ENCODE results near the gene NAPSA.
"Not testable (repeated sequence)": the region's sequence is repeated elsewhere in the genome, so short reads cannot be mapped to it uniquely, and the experiment has no call there.

NAPSA gene

DNA sequence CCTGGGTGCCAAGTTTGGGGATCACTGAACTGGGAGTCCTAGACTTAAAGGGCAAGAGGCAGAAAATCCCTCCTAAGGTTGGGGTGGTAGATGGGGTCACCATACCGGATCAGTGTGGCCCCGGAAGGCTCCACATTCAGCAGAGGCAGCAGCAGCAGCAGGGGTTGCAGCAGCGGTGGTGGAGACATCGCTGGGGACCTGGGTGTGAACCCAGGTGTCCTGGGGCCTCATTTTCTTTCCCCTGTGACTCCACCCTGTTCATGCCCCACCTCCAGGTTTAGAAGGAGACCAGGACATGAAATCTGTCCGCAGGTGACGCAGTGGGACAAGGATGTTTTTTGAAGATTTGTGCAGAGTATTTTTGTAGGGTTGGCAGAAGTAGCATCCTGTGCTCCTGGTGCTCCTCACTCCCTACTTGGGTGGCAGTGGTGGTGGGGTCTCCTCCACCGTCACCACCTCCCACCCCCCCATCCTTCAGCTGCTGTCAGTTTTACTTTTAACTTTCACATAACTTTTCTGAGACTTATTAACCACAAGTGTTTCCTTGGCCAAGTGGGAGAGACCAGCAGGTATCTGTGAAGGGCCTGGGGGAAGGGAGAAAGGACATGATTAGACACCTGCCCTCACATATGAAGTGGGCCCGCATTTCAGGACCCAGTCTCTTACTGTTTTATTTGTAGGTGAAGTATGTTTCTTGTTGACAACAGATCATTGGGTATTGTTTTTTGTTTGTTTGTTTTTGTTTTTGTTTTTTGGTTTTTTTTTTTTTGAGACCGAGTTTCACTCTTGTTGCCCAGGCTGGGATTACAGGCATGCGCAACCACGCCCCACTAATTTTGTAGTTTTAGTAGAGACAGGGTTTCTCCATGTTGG is at the start of gene NAPSA:
Gene NAPSA, minus strand, starts transcription at position 206 of the 873 bp plus-strand sequence. Its CDS starts 18 bp downstream, at position 188.
- DNase-seq, result no peak

DNA sequence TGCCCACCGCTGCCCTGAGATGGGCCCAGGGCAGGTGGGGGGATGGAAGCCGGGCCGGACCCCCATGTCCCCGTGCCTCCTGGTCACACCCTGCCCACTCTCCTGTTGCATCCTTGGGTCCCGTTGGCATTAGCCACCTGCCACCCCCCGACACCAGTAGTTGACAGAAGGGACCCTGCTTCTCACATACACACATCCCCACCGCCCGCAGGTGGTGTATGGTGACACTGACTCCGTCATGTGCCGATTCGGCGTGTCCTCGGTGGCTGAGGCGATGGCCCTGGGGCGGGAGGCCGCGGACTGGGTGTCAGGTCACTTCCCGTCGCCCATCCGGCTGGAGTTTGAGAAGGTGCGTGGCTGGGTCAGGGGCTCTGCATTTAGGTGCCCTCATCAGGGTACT is 48.1 kb upstream of the NAPSA start:
- no peak for DNase-seq

DNA sequence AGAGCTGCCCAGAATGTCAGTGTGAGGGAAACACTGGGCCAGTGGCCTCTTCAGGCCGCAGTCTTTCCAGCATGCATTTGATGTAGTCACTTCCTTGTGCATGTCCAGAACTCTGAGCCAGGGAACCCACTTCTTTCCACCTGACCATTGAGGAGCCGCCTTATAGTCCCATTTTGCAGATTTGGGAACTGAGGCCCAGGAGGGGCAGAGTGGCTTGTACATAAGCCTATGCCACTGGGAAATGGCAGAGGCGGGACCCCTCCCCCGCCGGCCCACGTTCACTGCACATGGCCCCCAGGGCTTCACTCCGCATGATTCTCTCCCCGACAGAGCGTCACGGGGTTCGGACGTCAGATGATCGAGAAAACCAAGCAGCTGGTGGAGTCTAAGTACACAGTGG is 47.7 kb upstream of the NAPSA start:
- no peak for DNase-seq

DNA sequence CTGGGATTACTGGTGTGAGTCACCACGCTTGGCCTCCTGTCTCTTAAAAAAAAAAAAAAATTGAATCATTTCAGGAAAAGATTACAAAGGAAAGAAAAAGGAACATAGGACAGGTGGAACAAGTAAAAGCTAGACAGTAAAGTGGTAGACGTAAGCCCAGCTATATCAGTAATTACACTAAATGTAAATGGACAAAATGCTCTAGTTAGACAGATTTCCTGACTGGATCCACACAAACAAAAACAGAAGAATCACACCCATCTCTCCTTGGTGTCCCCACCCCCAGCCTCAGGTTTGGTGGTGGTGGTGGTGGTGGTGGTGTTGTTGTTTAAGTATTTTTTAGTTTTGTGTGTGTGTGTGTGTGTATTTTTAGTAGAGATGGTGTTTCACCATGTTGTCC is 47.0 kb upstream of the NAPSA start:
- DNase-seq, result no peak

DNA sequence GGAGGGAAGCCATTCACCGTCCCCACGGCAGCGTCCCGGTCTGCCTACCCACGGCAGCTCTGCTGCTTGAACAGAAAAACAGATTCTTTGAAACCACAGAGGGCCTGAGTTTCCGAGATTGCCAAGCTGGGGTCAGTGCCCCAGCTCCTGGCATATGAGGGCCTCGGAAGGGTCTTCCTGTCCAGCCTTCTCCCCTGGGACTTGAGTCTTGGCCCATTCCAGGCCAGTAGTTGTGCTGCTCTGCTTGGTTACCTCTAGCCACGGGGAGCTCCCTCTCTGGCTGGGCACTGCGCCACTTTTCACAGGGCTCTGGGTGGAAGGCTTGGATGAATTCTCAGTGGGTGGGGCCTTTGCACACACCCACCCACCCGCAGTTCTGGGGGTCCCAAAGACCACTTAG is 44.7 kb upstream of the NAPSA start:
- no peak for DNase-seq

DNA sequence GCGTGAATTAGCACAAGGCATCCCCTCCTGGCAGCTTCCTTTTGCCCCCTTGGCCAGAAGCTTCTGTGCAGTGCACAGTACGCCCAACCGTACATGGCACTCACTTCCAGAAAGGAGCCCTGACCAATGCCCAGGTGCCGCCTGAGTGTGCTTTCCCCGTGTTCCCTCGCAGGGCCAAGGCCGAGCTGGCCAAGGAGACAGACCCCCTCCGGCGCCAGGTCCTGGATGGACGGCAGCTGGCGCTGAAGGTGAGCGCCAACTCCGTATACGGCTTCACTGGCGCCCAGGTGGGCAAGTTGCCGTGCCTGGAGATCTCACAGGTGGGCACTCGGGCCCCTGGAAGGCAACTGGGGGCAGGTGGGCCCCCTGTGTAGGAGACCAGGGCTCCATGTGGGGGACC is 43.9 kb upstream of the NAPSA start:
- DNase-seq, result no peak

DNA sequence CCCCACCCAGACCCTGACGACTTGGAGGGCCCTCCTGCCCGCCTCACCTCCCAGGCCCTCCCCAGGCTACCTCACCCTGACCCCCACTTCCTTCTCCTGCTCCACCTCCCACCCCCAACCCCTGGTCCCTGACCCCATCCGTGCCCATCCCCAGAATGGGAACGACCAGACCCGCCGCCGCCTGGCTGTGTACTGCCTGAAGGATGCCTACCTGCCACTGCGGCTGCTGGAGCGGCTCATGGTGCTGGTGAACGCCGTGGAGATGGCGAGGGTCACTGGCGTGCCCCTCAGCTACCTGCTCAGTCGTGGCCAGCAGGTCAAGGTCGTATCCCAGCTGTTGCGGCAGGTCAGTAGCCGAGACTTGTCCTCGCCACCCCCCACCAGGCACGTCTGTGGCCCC is 41.4 kb upstream of the NAPSA start:
- no peak for DNase-seq

DNA sequence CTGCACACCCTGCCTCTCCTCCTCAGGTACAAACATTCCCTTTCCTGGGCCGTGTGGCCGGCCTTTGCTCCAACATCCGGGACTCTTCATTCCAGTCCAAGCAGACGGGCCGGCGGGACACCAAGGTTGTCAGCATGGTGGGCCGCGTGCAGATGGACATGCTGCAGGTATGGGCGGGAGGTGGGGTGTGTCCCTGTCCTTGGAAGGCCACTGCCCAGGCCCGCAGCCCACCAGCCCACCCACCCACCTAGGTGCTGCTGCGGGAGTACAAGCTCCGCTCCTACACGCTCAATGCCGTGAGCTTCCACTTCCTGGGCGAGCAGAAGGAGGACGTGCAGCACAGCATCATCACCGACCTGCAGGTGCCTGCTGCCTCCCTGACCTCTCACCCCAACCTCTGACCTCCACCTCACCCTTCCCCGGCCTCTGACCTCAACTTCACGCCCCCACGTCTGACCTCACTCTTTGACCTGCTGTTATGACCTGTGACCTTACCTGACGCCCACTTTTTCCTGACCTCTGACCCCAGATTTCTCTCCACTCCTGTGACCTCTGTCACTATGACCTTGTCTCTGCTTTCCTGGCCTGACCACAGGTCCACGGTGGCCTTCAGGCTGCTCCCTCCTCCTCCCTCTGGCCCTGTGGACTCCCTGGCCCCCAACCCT is 40.8 kb upstream of the NAPSA start:
- no peak for DNase-seq

DNA sequence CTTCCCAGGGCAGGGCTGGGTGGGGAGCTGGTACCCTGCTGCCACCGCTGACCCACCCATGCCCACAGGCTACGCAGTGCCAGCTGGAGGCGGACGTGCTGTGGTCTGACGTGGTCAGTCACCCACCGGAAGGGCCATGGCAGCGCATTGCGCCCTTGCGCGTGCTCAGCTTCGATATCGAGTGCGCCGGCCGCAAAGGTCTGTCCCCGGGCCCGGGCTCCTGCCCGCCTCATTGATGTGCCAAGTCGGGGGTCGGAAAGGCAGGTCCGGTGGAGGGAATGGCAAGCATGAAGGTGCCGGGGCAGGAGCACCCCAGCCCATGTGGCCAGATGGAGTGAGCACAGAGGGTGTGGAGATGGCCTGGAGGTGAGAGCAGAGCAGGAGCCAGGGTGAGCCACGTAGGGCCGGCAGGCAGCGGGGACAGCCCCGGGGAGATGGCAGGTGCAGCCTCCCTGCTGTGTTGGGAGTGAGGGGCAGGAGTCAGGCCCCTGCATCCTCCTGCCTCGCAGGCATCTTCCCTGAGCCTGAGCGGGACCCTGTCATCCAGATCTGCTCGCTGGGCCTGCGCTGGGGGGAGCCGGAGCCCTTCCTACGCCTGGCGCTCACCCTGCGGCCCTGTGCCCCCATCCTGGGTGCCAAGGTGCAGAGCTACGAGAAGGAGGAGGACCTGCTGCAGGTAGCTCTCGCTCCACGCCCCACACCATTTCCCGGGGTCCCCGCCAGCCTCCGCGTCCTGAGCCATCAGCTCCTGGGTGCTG is 37.3 kb upstream of the NAPSA start:
- no peak for DNase-seq

DNA sequence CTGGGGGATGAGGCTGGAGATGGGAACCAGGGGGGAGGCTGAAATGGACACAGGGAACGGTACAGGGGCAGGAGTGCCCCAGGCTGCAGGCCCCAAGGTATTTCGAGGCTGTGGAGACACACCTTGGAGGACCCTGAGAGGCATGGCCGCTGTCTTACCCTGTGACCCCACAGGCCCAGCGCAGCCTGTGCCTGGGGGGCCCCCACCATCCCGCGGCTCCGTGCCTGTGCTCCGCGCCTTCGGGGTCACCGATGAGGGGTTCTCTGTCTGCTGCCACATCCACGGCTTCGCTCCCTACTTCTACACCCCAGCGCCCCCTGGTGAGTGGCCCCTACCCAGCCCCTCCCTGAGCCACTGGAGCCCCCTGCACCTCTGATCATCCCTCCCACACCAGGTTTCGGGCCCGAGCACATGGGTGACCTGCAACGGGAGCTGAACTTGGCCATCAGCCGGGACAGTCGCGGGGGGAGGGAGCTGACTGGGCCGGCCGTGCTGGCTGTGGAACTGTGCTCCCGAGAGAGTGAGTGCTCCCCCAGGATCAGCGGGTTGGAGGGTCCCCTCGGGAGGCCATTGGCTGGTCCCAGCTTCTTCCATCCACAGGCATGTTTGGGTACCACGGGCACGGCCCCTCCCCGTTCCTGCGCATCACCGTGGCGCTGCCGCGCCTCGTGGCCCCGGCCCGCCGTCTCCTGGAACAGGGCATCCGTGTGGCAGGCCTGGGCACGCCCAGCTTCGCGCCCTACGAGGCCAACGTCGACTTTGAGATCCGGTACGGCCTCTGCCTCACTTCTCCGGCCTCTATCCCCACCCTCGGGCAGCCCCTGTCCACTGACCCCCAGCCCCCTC is 36.4 kb upstream of the NAPSA start:
- no peak for DNase-seq

DNA sequence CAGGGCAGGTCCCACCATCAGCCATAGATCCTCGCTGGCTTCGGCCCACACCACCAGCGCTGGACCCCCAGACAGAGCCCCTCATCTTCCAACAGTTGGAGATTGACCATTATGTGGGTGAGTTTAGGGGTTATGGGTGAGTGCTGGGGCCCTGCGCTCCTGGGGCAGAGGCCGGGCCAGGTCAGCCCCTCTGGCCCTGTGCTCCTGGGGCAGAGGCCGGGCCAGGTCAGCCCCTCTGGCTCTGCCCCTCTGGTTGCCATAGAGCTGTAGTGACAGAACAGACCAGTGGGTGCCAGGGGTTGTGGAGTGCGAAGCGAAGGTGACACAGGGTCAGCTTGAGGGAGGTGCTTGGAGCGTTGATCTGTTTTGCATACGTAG is 33.9 kb upstream of the NAPSA start:
- no peak for DNase-seq

DNA sequence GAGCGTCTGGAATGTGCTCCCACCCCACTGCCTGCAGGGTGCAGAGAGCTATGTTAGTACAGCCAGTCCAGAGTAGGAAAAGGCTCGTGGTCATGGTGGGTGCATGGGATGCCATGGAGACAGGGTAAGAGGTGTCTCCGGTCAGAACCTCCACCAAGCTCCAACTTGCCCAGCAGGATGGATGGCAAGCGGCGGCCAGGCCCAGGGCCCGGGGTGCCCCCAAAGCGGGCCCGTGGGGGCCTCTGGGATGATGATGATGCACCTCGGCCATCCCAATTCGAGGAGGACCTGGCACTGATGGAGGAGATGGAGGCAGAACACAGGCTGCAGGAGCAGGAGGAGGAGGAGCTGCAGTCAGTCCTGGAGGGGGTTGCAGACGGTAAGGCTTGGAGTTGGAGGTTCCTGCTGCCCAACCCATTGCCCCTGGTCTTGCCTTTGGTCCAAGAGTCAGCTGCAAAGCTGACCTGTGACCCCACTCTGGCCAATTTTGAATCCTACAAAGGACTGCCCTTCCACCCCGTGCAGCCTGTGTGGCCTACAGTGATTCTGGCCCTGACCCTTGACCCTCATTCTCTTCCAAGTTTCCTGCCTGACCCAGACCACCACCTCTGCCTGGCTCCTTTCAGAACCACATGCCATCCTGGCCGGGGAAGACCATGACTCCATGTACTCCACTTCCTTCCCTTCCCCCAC is 33.4 kb upstream of the NAPSA start:
- DNase-seq, result no peak

DNA sequence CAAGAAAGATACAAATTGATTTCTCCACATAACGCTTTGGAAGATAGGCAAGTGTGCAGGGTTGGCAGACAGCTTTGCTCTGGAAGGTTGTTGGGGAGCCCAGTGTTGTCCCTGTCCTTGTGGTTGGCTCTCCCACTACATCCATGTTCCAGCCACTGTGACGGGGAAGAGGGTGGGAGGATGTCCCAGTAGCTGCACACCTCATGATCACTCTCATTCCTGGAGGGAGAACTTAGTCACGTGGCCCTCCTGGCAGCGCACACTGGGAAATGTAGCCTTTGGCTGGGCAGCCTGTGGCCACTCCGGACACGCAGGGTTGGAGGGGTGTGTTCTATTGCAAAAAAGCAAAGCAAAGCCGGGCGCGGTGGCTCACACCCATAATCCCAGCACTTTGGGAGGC is 28.6 kb upstream of the NAPSA start:
- DNase-seq, result no peak

DNA sequence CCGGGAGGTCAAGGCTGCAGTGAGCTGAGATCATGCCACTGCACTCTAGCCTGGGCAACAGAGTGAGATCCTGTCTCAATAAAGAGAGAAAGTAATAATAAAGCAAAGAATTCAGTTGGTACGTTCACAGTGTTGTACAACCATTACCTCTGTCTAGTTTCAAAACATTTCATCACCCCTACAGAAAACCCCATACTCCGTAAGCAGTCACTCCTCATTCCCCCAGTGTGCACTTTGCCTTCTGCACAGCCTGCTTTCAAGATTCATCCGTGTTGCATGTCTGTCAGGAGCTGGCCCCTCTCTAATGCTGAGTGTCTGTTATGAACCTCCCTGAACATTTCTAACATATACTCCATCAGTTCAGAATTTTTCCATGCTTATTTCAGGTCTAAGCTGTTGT is 28.1 kb upstream of the NAPSA start:
- no peak for DNase-seq

DNA sequence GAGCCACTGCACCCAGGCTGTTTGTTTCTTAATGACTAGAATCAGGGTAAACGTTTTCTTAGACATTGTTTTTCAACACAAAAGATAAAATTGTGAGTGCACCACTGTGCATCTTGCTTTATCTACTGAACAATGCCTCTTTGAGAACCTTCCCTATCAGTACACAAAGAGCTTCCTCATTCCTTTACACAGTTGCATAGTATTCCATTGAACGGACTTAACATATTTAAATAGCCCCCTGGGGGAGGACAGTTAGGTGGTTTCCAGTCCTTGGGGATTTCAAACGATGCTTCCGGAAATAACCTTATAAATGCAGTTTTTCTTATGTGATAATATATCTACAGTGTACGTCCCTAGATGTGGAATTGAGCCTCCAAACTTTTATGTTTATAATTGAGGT is 27.3 kb upstream of the NAPSA start:
- DNase-seq, result no peak

DNA sequence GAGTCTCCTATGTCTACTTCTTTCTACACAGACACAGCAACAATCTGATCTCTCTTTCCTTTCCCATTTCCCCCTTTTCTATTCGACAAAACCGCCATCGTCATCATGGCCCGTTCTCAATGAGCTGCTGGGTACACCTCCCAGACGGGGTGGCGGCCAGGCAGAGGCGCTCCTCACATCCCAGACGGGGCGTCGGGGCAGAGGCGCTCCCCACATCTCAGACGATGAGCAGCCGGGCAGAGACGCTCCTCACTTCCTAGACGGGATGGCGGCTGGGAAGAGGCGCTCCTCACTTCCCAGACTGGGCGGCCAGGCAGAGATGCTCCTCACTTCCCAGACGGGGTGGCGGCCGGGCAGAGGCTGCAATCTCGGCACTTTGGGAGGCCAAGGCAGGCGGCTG is 25.5 kb upstream of the NAPSA start:
- not testable (repeated sequence) for DNase-seq

DNA sequence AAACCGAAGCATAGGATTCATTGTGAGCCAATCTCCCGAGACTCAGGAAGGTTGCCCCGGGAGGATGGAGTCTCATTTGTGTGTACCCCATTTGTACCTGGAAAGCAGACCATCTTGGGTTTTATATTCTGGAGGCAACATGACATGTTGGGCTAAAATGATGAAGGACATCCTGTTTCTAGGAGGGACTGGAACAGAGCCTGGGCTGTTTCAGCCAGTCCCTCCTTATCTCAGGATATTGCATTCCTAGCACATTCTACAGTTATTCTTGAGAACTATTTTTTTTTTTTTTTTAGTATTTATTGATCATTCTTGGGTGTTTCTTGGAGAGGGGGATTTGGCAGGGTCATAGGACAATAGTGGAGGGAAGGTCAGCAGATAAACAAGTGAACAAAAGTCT is 24.9 kb upstream of the NAPSA start:
- DNase-seq, result not testable (repeated sequence)

DNA sequence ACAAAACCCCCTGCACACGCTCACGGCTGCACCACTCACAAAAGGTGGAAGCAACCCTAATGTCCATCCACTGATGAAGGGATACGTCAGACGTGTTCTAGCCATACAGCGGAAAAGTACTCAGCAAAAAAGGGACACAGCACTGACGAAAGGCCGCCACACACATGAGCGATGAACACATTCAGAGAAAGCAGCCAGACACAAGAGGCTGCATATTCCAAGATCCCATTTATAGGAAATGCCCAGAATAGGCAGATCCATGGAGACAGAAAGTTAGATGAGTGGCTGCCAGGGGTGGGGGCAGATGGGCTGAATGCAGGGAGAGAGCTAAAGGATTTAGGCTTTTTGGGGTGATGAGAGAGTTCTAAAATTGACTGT is 22.4 kb upstream of the NAPSA start:
- DNase-seq, result no peak

DNA sequence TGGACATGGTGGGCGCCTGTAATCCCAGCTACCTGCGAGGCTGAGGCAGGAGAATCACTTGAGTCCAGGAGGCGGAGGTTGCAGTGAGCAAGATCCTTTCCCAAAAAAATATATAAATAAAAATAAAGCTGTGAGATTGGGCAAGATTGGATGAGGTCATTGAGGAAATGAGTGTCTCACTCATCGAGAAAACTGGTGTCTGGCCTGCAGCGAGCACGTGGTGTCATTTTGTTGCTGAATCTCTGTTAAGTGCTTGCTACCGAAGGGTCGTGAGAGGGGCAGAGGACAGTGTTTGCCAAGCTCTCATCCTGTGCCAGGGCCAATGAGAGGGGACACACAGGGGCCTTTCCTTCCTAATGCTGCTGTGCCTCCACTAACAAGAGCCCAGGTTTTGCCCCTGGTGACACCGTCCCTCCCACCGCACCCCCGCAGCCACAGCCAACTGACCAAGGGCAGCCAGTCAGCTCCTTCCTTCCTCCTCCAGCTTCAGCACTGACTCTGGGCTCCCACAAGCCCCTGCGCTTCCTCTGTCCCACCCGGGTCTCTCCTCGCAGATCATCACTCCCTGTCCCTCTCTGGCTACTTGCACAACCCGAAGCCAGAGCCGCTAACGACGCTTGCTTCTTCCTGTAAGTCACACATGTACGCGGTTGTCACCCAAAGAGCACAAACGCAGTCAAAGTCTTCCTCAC is 21.9 kb upstream of the NAPSA start:
- DNase-seq, result no peak

DNA sequence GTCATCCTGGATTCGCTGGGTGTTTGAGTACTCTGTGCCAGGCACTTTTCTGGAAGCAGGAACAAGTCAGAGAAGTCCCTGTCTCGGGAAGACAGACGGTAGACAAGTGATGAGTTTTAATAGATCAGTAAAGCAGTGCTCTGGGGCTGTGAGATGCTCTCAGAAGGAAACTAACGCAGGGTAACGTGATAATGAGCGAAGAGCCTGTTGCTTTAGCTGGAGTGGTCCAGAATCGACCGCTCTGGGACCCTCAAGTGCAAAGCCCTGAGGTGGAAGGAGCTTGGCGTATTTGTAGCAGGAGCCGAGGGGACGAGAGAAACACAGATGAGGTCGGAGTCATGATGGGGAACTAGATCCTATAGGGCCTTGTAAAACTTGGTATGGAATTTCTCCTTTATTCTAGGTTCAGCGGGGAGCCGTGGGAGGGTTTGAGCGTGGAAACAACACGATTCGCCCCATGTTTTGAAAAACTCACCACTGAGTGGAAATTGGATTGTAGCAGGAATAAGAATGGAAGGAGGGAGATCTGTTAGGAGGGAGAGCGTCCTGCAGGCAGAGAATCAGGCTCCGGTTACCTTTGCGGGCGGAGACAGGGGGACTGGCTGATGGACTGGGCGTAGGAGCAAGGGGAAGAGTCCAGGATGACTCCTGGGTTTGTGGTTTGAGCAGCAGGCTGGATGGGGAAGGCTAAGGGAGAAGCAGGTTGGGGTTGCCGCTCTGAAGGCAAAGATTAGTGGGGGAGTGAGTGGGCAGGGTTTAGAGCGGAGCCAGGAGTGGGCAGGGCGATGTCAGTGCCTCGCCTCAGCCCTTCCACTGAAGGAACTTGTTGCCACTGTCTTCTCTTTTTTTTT is 19.5 kb upstream of the NAPSA start:
- no peak for DNase-seq

Measured in activated CD4-positive, alpha-beta T cell treated with anti-CD3 and anti-CD28 coated beads, Interleukin-2, amount 50 U/mL, for 4 hours (primary cell).